IPS-NIHi7 (cell line): Measurements from ENCODE around the gene NDUFA6.
A peak's percentile ranks its signal among the peaks of the same experiment; 100 is the strongest.

Source experiments
- DNase-seq: peaks from one replicate; pipeline ENCODE4 v3.0.0; 2012; ENCODE audit warnings: mixed read lengths; ENCODE audit errors: extremely low spot score

The NDUFA6 gene

GRCh38 chr22:42070517-42071422 lies 19.8 kb downstream of the NDUFA6 start, which contains the start of gene NAGA:
Gene NAGA, minus strand, starts transcription at chr22:42070812. Its CDS starts 515 bp downstream, at chr22:42070297.
- DNase-seq, result peak; percentile 95

- DNase-seq, result peak; percentile 40
Measured at GRCh38 chr22:42069801-42070516, 20.6 kb downstream of the NDUFA6 start.

- no peak for DNase-seq
Measured at GRCh38 chr22:42068291-42068690, 22.3 kb downstream of the NDUFA6 start.

- no peak for DNase-seq
Measured at GRCh38 chr22:42067671-42068251, 22.8 kb downstream of the NDUFA6 start.

GRCh38 chr22:42066937-42067336 lies 23.6 kb downstream of the NDUFA6 start:
- no peak for DNase-seq

- no peak for DNase-seq
Measured at GRCh38 chr22:42066126-42066761, 24.3 kb downstream of the NDUFA6 start.

- peak; percentile 55 for DNase-seq
Measured at GRCh38 chr22:42065438-42066125, 25.0 kb downstream of the NDUFA6 start.

- no peak for DNase-seq
Measured at GRCh38 chr22:42064629-42065028, 25.9 kb downstream of the NDUFA6 start.

- DNase-seq, result no peak
Measured at GRCh38 chr22:42062506-42063170, 27.9 kb downstream of the NDUFA6 start.

GRCh38 chr22:42061041-42061440 lies 29.5 kb downstream of the NDUFA6 start:
- no peak for DNase-seq

GRCh38 chr22:42060489-42060888 lies 30.1 kb downstream of the NDUFA6 start:
- no peak for DNase-seq

- no peak for DNase-seq
Measured at GRCh38 chr22:42056757-42057511, 33.6 kb downstream of the NDUFA6 start.

GRCh38 chr22:42052765-42053164 lies 37.8 kb downstream of the NDUFA6 start:
- DNase-seq, result no peak

GRCh38 chr22:42050641-42051180 lies 39.9 kb downstream of the NDUFA6 start:
- DNase-seq, result no peak

- DNase-seq, result no peak
Measured at GRCh38 chr22:42041784-42042183, 48.8 kb downstream of the NDUFA6 start.

- no peak for DNase-seq
Measured at GRCh38 chr22:42039271-42039670, 51.3 kb downstream of the NDUFA6 start.
